ENCODE data around the gene TM4SF1.

DNA sequence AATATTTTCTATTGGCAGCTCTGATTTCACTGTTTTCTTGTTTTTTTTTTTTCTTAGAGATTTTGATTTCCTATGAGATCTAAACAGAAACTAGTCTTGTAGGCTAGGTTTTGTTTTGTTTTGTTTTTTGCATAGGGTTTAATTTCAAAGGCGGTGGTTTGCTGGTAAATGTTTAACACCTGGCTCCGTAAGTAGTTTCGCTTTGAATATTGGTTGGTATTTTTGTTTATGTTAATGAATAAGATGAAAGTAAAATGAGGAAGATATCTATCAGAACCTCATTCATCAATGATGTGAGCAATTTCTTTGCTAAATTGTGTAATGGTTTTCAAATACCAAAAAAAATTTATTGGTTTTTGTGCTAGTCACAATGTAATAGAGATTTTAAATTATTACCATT is 39.7 kb upstream of the TM4SF1 start:
- TF ChIP-seq, protein P1, sequence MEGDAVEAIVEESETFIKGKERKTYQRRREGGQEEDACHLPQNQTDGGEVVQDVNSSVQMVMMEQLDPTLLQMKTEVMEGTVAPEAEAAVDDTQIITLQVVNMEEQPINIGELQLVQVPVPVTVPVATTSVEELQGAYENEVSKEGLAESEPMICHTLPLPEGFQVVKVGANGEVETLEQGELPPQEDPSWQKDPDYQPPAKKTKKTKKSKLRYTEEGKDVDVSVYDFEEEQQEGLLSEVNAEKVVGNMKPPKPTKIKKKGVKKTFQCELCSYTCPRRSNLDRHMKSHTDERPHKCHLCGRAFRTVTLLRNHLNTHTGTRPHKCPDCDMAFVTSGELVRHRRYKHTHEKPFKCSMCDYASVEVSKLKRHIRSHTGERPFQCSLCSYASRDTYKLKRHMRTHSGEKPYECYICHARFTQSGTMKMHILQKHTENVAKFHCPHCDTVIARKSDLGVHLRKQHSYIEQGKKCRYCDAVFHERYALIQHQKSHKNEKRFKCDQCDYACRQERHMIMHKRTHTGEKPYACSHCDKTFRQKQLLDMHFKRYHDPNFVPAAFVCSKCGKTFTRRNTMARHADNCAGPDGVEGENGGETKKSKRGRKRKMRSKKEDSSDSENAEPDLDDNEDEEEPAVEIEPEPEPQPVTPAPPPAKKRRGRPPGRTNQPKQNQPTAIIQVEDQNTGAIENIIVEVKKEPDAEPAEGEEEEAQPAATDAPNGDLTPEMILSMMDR (IDR thresholded peaks at IDR 0.05) = no peak
- TF ChIP-seq POLR2A (IDR thresholded peaks at IDR 0.05) (no peak), POLR2AphosphoS5 (IDR thresholded peaks at IDR 0.05) (no peak)

Data from prostate gland (tissue), 2 donors.